GM19438 (cell line): ENCODE measurements around the gene ODF2.

Experiments used
- ATAC-seq: cut with Tn5 transposase; IDR thresholded peaks from one replicate; pipeline ENCODE4 v1.9.1; 2021; ENCODE audit warnings: low read depth; ENCODE audit not compliant: unreplicated experiment

Gene ODF2

DNA sequence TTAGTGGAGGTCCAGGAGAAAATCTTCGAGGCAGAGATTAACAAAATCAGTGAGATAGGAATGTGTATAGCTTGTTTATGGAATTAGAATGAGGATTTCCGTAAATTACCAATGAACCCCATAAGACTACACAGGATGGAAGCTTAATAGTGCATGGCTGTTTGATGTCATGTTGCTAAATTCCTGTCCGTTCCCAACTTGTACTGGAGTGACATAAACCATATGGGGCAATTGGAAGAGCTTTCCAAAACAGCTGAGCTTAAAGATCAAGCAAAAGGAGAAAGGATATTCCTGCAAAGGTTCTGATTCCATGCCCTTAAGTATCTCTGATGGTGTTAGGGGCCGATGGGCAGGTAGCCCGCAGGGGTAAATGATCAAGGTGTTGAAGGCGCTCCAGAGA is 66.2 kb downstream of the ODF2 start:
- ATAC-seq = no peak

GRCh38 chr9:128523199-128523925 is 67.6 kb downstream of the ODF2 start:
- no peak for ATAC-seq

DNA sequence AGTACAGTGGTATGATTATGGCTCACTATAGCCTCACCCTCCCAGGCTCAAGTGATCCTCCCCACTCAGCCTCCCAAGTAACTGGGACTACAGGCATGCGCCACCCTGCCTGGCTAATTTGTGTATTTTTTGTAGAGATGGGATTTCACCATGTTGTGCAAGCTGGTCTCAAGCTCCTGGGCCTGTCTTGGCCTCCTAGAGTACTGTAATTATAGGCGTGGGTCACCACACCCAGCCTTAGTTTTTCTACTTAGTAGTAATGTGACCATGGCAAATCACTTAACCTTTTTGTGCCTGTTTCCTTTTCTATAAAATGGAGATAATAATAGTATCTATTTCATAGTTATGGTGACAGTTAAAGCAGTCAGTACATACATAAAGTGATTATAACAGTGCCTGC is 70.9 kb downstream of the ODF2 start:
- no peak for ATAC-seq

DNA sequence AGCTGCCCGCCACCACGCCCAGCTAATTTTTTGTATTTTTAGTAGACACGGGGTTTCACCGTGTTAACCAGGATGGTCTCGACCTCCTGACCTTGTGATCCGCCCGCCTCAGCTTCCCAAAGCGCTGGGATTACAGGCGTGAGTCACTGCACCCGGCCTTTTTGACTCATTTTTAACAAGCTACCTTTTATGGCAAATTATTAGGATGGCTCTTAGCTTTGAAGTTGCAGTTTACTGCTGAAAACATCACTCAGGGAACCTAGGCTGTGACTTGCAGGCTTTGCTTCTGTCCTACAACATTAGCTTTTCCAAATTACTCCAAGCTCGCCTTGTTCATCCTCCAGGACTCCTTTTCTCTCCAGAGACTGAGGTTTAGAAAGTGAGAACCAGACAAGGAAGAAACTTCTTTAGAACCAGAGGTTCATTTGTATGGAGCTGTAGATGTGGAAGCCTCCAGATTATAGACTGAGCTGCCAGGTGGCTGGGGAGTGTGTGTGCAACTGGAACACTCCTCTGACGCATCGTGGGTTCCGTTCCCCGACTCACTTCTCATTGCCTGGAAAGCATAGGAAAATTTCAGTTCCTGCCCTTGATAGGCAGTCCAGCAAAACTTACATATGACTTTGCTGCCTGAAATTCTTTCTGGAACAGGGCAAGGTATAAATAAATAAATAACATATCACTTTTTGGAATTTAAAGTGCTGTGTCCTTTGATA is 72.8 kb downstream of the ODF2 start:
- no peak for ATAC-seq

DNA sequence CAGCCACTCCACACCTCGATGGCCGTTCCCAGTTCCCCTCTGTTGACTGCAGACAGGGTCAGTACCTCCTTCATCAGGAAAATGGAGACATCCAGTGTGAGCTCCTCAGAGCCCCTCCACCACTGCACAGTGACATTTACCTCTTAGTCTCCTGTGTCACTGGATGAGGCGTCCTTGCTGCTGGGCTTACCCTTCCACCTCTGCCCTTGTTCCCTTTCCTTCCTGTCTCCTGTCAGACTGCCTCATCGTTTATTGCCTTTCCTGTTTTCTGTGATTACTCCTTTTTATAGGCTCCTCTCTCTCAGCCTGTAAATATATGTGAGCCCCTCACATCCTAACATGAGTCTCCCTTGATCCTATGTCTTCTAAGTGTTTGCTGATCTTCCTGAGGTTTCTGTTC is 73.4 kb downstream of the ODF2 start:
- ATAC-seq = no peak

DNA sequence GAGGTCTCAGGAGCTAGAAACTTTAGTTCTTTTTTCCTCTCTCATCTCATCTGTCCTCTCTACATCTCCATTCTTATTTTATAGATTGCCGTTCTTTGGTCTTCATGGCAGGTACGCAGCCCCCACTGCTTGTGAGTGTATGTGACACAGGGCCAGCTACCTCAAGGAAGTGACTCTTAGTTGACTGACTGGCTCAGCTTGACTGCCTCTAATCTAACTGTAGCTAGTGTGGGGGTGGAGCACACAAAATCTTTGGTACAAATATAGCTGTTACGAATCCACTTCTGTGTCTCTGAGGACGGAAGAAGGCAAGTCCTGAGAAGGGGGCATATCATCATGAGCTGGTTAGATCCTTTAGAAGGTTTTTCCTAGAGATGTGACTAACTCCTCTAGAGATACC is 76.8 kb downstream of the ODF2 start:
- ATAC-seq = no peak

DNA sequence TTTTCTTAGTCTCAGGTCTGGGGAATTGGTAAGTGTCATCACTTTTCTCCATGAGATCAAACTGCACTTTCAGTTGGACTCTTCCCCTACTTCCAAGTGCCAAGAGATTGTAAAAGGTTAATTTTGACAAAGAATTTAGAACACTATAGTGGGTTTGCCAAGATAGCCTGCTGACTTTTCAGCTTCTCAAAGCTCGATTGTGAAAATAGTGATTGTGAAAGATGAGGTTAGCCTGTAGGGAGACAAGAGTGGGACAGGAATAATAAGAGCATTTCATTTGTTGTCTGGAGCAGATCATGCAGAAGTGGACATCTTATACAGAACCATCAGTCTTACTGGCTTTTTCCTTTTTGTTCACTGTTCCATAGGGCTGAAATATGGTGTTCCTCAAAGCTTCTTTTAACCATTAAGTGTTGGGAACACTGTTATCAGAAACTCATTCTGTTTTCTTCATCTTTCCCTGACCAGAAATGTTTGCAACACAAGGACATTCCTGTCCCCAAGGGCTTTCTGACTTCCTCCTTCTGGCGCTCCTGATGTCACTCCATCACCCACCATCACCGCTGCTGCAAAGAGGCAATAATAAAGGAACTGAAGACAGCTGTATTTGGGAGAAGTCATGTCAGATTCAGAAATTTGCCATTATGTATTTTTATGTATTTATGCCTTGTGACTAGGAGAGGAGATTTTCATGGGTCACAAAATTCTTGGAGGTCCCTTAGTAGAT is 85.0 kb downstream of the ODF2 start:
- ATAC-seq = no peak

- ATAC-seq = no peak
These were observed 90.7 kb downstream of the ODF2 start for GRCh38 chr9:128546504-128546903.

GRCh38 chr9:128548876-128549275 is 93.1 kb downstream of the ODF2 start:
- ATAC-seq = no peak

DNA sequence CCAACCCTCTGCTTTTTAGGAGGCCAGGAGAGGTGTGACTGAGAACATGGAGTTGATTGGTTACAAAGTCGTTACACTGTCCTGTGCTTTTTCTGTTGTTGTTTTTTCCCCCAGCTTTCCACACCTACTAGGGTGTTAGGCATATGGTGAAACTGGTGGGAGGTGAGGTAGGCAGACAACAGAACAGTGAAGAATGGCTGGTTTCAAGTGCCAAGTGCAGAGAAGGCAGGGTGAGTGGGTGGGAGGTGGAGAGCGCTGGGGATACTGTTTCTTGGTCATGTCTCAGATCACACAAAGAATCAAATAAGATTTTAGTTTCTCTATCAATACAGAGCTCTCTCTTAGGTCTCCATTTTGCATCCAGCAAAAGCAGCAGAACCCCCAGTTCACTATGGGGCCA is 94.4 kb downstream of the ODF2 start:
- ATAC-seq = no peak
